SK-N-SH treated with all-trans-retinoic acid at 6 μM for 48 hours (cell line): ENCODE data around the gene MMD.

Source experiments
- ATAC-seq: fragments of 200-7000 bp; cut with Tn5 transposase; 3 replicates; pipeline ENCODE4 v1.9.1; 2020; ENCODE audit warnings: mild to moderate bottlenecking, moderate library complexity
- ARNTL ChIP-seq: fragments of 450-650 bp; formaldehyde crosslinking; IDR thresholded peaks from 2 replicates; pipeline ENCODE4 v1.5.0; 2020; ENCODE audit warnings: low read depth, mild to moderate bottlenecking, moderate library complexity, borderline replicate concordance
- BACH2 ChIP-seq: fragments of 250-450 bp; sonication (Bioruptor Pico); IDR thresholded peaks from 2 replicates; pipeline ENCODE4 v1.9.0; 2021; ENCODE audit warnings: mild to moderate bottlenecking, borderline replicate concordance
- ISL1 ChIP-seq: fragments of 250-450 bp; sonication (Bioruptor Pico); IDR thresholded peaks from 2 replicates; pipeline ENCODE4 v2.1.2; 2022; ENCODE audit warnings: mild to moderate bottlenecking, moderate library complexity
- PPARA ChIP-seq: fragments of 250-450 bp; sonication (Bioruptor Pico); IDR thresholded peaks from 2 replicates; pipeline ENCODE4 v1.5.0; 2020; ENCODE audit warnings: mild to moderate bottlenecking, borderline replicate concordance
- RARB ChIP-seq: fragments of 250-450 bp; sonication (Bioruptor Pico); IDR thresholded peaks from 2 replicates; pipeline ENCODE4 v1.8.0; 2021; ENCODE audit warnings: mild to moderate bottlenecking, moderate library complexity
- TCF4 ChIP-seq: fragments of 250-450 bp; sonication (Bioruptor Pico); IDR thresholded peaks from 2 replicates; pipeline ENCODE4 v1.8.0; 2021; ENCODE audit warnings: mild to moderate bottlenecking, moderate library complexity, borderline replicate concordance
- TOX ChIP-seq: fragments of 250-450 bp; sonication (Bioruptor Pico); IDR thresholded peaks from 2 replicates; pipeline ENCODE4 v1.8.0; 2021; ENCODE audit warnings: mild to moderate bottlenecking, moderate library complexity, borderline replicate concordance
- ZC3H10 ChIP-seq: fragments of 250-450 bp; sonication (Bioruptor Pico); IDR thresholded peaks from 2 replicates; pipeline ENCODE4 v1.5.1; 2021; ENCODE audit warnings: mild to moderate bottlenecking, moderate library complexity
- ZFP3 ChIP-seq: fragments of 250-450 bp; sonication (Bioruptor Pico); IDR thresholded peaks from 2 replicates; pipeline ENCODE4 v1.5.0; 2020; ENCODE audit warnings: mild to moderate bottlenecking, moderate library complexity
- ZFP30 ChIP-seq: fragments of 450-650 bp; formaldehyde crosslinking; IDR thresholded peaks from 2 replicates; pipeline ENCODE4 v1.5.0; 2022; ENCODE audit warnings: mild to moderate bottlenecking, moderate library complexity
- ZNF8 ChIP-seq: fragments of 450-650 bp; formaldehyde crosslinking; IDR thresholded peaks from 2 replicates; pipeline ENCODE4 v1.5.0; 2020; ENCODE audit warnings: mild to moderate bottlenecking, moderate library complexity
- TF ChIP-seq, protein P1 (sequence below): fragments of 250-450 bp; sonication (Bioruptor Pico); IDR thresholded peaks from 2 replicates; pipeline ENCODE4 v1.5.1; 2020; ENCODE audit warnings: low read depth, mild to moderate bottlenecking, moderate library complexity
- TF ChIP-seq, protein P2 (sequence below): fragments of 250-450 bp; sonication (Bioruptor Pico); IDR thresholded peaks from 2 replicates; pipeline ENCODE4 v1.5.1; 2021; ENCODE audit warnings: mild to moderate bottlenecking, moderate library complexity
- TF ChIP-seq, protein P3 (sequence below): fragments of 250-450 bp; sonication (Bioruptor Pico); IDR thresholded peaks from 2 replicates; pipeline ENCODE4 v1.5.0; 2020; ENCODE audit warnings: mild to moderate bottlenecking, moderate library complexity
- TF ChIP-seq, protein P4 (sequence below): fragments of 250-450 bp; sonication (Bioruptor Pico); IDR thresholded peaks from 2 replicates; pipeline ENCODE4 v1.8.0; 2020; ENCODE audit warnings: mild to moderate bottlenecking, moderate library complexity, borderline replicate concordance

MMD gene

DNA sequence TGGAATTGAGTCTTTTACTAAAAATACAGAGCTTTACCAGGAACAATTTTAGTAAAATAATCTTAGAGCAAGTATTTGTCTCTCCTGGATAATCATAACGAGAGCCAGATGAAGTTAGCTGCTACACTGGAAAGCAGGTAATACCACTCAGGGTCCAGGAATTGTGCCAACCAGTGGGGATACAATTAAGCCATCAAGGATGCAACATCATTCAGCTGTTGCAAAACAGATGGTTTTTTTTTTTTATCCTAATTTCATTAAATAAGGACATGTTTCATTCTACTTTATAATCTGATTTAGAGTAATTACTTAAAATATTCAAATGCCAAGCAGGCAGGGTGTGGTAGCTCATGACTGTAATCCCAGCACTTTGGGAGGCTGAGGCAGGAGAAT lies 10.2 kb downstream of the MMD start:
- ATAC-seq = peak; percentile 71

DNA sequence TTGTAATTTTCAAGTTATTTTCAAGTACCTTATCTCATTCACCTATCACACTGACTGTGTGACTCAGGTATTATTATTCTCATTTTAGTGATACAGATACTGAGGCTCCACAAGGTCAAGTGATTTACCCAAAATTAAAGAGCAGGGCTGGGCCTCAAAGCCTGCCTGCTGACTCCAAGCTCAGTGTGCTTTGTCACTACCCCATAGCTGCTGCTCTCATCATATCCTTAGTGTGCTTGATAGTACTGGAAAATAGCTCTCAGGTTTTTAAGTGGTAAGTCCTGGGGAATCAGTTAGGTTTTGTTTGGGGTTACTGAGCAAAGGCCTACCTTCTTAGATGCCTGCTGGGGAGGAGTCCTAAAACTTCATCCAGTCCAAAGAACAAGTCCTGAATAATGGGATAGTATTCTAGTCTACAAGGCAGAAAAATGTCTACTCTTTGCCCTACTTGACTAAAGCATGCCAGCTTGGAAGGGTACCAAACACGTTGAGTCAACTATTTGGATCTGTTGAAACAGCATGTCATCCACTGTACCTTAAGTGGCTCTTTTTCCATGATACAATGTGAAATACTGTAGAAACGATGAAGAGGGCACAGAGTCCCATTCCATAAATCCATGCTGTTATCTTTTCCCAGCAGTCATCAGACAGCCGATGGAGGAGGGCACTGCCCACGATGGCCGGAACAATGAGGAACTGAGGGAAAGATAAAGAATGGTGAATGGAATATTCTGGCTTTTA lies 10.7 kb downstream of the MMD start:
- ATAC-seq = peak; percentile 68
- 0 out of 2 replicates have a peak, but pooled peaks have one; percentile 8 for TF ChIP-seq BACH2 (CRISPR knock-in tag)
- no peak for TF ChIP-seq ARNTL (CRISPR knock-in tag)

More for the DNA sequence above, 10.2 kb downstream of the MMD start:
- peak; percentile 89 for TF ChIP-seq TCF4 (CRISPR knock-in tag)
- TF ChIP-seq, protein P1, sequence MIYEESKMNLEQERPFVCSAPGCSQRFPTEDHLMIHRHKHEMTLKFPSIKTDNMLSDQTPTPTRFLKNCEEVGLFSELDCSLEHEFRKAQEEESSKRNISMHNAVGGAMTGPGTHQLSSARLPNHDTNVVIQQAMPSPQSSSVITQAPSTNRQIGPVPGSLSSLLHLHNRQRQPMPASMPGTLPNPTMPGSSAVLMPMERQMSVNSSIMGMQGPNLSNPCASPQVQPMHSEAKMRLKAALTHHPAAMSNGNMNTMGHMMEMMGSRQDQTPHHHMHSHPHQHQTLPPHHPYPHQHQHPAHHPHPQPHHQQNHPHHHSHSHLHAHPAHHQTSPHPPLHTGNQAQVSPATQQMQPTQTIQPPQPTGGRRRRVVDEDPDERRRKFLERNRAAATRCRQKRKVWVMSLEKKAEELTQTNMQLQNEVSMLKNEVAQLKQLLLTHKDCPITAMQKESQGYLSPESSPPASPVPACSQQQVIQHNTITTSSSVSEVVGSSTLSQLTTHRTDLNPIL = peak; percentile 4; the same call in 1 of the 2 replicates
- TF ChIP-seq TOX = no peak
- TF ChIP-seq, protein P2, sequence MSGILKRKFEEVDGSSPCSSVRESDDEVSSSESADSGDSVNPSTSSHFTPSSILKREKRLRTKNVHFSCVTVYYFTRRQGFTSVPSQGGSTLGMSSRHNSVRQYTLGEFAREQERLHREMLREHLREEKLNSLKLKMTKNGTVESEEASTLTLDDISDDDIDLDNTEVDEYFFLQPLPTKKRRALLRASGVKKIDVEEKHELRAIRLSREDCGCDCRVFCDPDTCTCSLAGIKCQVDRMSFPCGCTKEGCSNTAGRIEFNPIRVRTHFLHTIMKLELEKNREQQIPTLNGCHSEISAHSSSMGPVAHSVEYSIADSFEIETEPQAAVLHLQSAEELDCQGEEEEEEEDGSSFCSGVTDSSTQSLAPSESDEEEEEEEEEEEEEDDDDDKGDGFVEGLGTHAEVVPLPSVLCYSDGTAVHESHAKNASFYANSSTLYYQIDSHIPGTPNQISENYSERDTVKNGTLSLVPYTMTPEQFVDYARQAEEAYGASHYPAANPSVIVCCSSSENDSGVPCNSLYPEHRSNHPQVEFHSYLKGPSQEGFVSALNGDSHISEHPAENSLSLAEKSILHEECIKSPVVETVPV (CRISPR knock-in tag) = peak; percentile 50; the same call in 1 of the 2 replicates
- TF ChIP-seq ZNF8 (CRISPR knock-in tag) = no peak
- TF ChIP-seq, protein P3, sequence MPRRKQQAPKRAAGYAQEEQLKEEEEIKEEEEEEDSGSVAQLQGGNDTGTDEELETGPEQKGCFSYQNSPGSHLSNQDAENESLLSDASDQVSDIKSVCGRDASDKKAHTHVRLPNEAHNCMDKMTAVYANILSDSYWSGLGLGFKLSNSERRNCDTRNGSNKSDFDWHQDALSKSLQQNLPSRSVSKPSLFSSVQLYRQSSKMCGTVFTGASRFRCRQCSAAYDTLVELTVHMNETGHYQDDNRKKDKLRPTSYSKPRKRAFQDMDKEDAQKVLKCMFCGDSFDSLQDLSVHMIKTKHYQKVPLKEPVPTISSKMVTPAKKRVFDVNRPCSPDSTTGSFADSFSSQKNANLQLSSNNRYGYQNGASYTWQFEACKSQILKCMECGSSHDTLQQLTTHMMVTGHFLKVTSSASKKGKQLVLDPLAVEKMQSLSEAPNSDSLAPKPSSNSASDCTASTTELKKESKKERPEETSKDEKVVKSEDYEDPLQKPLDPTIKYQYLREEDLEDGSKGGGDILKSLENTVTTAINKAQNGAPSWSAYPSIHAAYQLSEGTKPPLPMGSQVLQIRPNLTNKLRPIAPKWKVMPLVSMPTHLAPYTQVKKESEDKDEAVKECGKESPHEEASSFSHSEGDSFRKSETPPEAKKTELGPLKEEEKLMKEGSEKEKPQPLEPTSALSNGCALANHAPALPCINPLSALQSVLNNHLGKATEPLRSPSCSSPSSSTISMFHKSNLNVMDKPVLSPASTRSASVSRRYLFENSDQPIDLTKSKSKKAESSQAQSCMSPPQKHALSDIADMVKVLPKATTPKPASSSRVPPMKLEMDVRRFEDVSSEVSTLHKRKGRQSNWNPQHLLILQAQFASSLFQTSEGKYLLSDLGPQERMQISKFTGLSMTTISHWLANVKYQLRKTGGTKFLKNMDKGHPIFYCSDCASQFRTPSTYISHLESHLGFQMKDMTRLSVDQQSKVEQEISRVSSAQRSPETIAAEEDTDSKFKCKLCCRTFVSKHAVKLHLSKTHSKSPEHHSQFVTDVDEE = peak; percentile 77
- TF ChIP-seq ISL1 (CRISPR knock-in tag) = peak; percentile 86
- TF ChIP-seq, all 23 proteins: peak for 5

DNA sequence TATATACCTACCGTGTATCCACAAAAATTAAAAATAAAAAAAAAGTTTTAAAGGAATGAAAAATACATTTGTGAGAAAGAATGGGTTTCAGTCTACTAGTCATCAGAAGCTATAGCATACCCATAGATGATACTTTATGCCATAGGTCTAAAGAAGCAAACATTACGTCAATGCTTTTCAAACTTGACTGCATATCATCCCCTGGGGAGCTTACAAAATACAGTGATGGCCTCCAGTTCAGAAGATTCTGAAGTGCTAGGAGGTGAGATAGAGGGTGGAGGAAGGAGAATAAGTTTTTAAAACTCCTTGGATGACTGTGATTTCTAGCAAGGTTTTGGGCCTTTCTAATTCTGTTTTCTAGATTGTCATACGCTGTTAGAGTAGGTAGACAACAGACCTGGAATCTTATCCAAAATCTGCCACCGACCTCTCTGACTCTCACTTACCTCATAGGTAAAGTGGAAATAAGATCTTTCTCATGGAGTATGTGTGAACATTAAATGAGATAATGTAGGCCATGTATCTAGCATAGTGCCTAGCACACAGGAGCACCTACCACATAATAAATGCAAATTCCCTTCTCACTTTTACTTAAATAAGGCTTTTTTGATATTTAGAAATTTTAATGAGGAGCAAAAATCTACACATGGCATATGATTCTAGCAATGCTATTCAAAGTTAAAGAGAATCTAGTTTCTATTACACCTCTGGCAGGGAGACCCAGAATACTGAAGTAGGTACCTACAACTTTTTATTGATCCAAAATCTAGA lies 12.4 kb downstream of the MMD start:
- no peak for ATAC-seq
- no peak for TF ChIP-seq PPARA (CRISPR knock-in tag)
- TF ChIP-seq ZFP3 (CRISPR knock-in tag) = no peak
- TF ChIP-seq ZFP30 (CRISPR knock-in tag) = no peak
- TF ChIP-seq, protein P3 = no peak
- no peak for TF ChIP-seq RARB (CRISPR knock-in tag)
- no peak for TF ChIP-seq ZNF8 (CRISPR knock-in tag)
- TF ChIP-seq, all 23 proteins: peak for 0

DNA sequence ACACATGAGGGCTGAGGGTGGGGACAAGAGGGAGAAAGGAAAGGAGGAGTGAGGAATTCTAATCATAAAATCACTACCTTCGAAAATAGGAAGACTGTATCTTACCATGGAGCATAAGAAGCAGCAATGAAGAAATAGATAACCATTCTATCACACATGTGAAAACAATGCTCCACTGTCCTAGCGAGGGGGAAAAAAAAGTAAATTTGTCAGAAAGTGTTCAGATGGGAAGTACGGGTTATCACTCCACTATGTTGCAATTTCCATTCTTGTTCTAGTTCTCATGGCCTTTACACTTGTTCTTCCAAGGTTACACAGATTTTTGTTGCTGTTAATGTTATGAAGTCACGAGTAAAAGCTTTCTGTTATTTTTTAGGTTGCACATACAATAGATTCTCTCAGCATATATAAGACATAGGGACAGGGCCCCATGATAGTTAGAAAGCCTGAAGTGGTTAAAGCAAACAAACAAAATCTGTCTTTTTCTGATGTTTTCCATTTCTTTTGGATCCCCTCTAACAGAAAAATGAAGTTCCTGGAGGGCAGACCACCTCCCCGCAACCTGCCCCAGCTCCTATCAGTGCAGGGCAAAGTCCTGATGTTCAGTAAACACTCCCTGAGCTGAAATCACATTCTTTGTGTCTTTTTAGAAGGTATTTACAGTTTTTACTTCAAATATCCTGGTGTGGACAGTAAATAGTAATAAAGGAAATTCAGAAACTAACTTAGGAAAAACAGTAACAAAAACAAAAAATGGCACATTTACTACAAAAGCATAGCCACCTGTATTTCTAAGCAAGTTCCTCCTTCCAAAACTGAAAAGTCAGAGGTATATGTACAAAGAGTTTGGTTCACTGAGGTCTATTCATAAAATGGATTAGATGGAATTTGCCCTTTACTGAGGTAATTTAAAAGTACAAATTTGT lies 13.7 kb downstream of the MMD start:
- ATAC-seq = no peak
- TF ChIP-seq ZC3H10 = no peak
- no peak for TF ChIP-seq ARNTL (CRISPR knock-in tag)
- no peak for TF ChIP-seq BACH2 (CRISPR knock-in tag)
- TF ChIP-seq, protein P2 (CRISPR knock-in tag) = no peak
- TF ChIP-seq ZFP3 (CRISPR knock-in tag) = no peak
- TF ChIP-seq TCF4 (CRISPR knock-in tag) = no peak
- TF ChIP-seq, protein P4, sequence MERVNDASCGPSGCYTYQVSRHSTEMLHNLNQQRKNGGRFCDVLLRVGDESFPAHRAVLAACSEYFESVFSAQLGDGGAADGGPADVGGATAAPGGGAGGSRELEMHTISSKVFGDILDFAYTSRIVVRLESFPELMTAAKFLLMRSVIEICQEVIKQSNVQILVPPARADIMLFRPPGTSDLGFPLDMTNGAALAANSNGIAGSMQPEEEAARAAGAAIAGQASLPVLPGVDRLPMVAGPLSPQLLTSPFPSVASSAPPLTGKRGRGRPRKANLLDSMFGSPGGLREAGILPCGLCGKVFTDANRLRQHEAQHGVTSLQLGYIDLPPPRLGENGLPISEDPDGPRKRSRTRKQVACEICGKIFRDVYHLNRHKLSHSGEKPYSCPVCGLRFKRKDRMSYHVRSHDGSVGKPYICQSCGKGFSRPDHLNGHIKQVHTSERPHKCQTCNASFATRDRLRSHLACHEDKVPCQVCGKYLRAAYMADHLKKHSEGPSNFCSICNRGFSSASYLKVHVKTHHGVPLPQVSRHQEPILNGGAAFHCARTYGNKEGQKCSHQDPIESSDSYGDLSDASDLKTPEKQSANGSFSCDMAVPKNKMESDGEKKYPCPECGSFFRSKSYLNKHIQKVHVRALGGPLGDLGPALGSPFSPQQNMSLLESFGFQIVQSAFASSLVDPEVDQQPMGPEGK (CRISPR knock-in tag) = no peak
- TF ChIP-seq ISL1 (CRISPR knock-in tag) = no peak
- no peak for TF ChIP-seq ZFP30 (CRISPR knock-in tag)
